HG03439 (cell line): ENCODE data around the gene SBNO2.

Experiments
- ATAC-seq: cut with Tn5 transposase; IDR thresholded peaks from one replicate; pipeline ENCODE4 v1.9.1; 2021; ENCODE audit warnings: mild to moderate bottlenecking, moderate library complexity; ENCODE audit not compliant: unreplicated experiment

Gene SBNO2

DNA sequence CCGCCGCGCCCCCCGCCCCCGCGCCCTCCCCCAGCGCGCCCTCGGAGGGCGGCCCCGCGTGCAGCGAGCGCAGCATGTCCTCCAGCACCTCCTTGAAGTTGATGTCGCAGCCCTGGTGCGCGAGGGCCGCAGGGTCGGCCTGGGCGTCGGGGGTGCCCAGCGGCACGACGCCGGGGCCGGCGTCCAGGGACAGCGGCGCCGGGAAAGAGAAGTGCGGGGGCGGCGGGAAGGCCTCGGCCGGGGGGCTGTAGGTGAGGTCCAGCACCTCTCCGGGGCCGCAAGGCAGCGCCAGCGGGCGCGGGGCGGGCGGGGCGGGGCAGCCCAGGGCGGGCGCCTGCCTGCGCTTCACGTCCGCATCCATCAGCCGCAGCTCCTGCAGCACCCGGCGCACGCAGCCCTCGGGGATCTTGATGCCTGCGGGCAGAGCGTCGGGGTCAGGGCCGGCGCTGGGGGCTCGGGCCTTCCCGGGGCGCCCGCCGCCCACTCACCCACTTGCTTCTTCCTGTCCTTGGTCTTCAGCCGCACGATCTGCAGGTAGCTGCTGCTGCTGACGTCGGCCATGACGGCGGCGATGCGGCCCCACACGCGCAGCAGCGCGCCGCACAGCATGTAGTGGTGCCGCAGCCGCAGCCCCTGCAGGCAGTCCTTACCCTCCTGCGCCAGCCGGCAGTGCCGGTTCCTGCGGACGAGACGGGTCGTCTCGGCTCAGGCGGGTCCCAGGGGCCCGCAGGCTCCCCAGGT, 65.6 kb downstream of the SBNO2 start:
- ATAC-seq, result no peak

DNA sequence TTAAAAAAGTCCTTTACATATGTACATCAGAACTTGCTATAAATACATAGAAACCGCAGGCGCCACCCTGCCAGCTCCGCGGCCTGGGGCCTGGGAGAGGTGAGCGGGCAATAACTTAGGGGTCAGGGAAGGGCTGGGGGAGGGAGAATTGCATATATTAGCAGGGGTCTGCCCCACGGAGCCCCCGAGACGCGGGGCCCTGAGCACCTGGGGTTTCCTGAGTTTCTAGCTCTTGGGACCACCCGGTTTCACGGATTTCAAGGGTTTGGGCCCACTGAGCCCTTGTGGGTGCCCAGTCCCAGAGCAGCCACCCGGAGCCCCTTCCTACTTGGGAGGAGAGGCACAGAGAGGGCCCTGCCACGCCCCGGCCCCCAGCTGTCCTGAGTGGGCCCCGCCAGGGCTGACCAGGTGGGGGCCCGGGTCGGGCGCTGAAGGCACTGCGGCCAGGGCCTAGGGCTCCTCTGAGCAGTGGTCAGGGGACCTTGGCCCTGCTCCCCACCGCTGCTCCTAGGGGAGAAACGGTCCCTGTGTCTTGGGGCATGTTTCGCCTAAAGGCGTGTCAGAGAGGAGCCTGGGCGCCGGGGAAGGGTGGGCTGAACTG, 66.3 kb downstream of the SBNO2 start:
- ATAC-seq, result no peak

DNA sequence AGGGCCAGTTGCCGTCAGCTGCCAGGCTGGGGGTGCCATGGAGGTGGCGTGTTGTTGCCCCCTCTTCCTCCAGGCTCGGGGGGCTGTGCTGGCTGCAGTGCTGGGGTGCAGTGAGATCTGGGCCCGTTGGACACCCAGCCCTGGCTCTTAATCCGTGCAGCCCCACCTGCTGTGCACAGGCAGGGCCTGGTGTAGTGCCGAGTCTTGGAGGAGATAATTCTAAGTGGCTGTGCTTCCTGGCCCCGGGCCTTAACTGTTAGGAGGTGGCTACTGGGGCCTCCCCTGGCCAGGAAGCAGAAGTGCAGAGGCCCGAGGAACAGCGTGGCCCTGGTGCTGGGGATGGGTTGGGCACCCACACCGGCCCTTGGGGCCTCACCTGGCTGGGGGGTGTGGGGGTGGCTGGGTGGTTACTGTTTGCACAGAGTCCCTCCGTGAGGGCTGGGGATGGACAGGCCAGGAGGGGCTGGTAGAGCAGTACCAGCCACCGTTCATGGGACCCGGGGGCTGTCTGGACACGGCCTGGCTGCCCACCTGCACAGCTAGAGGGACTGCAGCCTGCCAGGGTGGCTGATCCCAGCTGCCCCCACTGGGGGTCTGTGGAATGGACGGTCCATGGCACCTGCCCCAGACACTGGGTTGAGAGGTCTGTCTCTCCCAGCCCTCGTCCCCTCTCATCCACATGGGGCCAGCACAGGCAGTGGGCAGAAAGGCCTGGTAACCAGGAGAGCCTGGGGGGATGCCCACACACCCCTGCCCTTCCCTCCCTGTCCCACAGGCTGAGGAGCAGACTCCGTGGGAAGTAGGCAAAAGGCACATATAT, 67.0 kb downstream of the SBNO2 start:
- no peak for ATAC-seq

DNA sequence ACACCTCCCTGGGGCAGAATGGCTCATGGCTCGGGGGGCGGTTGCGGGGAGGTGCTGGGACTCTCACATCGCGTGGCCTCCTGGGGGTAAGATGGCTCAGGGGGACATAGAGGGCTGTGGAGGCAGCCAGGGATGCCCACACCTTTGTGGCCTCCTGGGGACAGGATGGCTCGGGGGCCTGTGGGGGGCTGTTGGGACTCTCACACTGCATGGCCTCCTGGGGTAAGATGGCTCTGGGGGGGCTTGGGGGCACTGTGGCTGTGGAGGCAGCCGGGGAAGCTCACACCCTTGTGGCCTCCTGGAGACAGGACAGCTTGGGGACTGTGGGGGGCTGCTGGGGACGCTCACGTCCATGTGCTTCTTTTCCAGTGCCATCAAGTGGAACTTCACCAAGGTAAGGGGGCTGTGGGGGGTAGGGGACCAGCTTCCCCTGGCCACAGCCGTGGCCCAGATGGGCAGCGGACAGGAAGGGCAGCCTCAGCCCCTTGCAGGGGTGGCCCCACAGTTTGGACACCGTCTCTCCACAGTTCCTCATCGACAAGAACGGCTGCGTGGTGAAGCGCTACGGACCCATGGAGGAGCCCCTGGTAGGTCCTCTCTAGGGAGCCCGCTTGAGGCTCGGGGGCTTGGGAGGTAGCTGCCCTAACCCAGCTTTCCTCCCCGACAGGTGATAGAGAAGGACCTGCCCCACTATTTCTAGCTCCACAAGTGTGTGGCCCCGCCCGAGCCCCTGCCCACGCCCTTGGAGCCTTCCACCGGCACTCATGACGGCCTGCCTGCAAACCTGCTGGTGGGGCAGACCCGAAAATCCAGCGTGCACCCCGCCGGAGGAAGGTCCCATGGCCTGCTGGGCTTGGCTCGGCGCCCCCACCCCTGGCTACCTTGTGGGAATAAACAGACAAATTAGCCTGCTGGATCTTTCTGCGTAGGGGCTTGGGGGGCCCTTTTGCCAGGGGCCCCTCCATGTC, 67.9 kb downstream of the SBNO2 start:
- ATAC-seq, result no peak

- no peak for ATAC-seq
Measured at GRCh38 chr19:1105008-1105872, 68.8 kb downstream of the SBNO2 start.

- ATAC-seq, result peak; percentile 35
Measured at GRCh38 chr19:1104311-1105007, 69.6 kb downstream of the SBNO2 start.

GRCh38 chr19:1103708-1104310, 70.3 kb downstream of the SBNO2 start, which contains the start of gene GPX4:
TSS of gene GPX4 (plus strand) at chr19:1103994. CDS start at chr19:1104044, 50 bp downstream.
- peak; percentile 67 for ATAC-seq

DNA sequence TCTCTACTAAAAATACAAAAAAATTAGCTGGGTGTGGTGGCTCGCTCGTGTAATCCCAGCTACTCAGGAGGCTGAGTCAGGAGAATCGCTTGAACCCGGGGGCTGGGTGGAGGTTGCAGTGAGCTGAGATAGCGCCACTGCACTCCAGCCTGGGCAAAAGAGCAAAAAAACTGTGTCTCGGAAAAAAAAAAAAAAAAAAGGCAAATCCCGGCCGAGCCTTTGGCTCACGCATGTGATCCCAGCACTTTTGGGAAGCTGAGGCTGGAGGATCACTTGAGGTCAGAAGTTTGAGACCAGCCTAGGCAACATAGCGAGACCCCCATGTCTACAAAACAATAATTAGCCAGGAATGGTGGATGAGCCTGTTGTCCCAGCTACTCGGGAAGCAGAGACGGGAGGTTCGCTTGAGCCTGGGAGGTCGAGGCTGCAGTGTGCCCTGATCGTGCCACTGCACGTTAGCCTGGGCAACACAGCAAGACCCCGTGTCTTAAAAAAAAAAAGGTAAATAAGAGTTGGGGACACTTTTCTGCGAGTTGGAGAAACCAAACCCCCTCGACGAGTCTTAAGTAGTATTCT, 70.8 kb downstream of the SBNO2 start:
- ATAC-seq, result no peak

GRCh38 chr19:1102407-1103131, 71.5 kb downstream of the SBNO2 start:
- peak; percentile 23 for ATAC-seq

DNA sequence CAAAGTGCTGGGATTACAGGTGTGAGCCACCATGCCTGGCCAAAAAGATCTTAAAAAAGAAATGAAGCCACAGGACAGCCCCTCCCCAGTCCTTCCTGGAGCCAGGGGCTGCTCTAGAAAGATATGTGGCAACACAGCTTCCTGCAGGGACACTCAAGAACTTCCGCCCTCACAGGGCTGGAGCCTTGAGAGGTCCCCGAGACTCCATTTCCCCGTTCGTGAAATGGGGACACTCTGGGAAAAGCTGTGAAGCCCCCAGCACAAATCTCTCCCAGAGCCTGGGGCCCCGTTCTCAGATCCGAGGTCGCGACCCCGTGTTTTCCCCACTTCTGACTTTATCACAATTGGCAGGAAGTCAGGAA, 72.8 kb downstream of the SBNO2 start:
- ATAC-seq, result no peak

- no peak for ATAC-seq
Measured at GRCh38 chr19:1098177-1099051, 75.7 kb downstream of the SBNO2 start.

- no peak for ATAC-seq
Measured at GRCh38 chr19:1097810-1098176, 76.3 kb downstream of the SBNO2 start.

DNA sequence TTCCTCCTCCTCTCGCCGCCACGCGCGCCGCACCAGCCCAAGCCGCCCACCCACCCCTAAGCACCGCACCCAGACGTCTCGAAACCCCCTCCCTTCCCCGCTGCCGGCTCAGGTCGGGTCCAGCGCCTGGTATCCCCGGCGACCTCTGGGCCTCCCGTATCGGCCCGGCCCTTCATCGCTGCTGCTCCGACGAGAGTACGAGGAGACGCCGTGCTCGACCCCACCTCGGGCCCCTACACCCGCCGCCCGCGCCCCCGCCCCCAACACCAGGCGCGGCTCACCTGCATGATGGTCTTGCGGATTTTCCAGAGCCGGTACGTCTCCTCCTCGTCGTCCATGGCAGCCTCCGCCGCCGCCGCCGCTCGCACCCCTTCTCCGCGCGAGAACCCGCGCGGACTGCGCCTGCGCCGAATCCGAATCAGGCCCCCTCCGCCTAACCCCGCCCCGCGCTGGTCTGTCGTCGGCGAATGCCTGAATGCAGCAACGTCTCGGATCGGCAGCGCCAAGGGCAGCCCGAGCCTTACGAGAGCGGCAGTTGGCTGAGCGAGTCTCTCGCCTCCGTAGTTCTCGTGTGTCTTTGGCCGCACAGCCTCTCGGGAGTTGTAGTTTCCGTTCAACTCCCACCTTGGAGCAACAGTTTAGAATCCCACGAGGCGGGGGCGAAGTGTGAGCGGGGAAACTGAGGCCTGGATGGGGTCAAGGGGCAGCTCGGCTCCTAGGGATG, 78.9 kb downstream of the SBNO2 start, which contains the start of gene POLR2E:
Gene POLR2E, minus strand, starts transcription at position 398 of the 724 bp plus-strand sequence. Its CDS starts 60 bp downstream, at position 338.
- ATAC-seq, result peak; percentile 84

- ATAC-seq, result no peak
Measured at GRCh38 chr19:1094655-1094977, 79.5 kb downstream of the SBNO2 start.

- no peak for ATAC-seq
Measured at GRCh38 chr19:1093811-1094553, 80.1 kb downstream of the SBNO2 start.
